AG09319 (cell line): ENCODE results near the gene BOK.
"Not testable (repeated sequence)": the region's sequence is repeated elsewhere in the genome, so short reads cannot be mapped to it uniquely, and the experiment has no call there.

Source experiments
- DNase-seq: peaks from one replicate; pipeline ENCODE4 v3.0.0-alpha.2; 2010; ENCODE audit warnings: low read depth; ENCODE audit errors: extremely low read depth
- TF ChIP-seq, protein P1 (sequence below): IDR thresholded peaks from 2 replicates; pipeline ENCODE4 v1.5.1; 2011; ENCODE audit warnings: low read depth, mild to moderate bottlenecking, inconsistent platforms, low read length, moderate library complexity

The BOK gene

DNA sequence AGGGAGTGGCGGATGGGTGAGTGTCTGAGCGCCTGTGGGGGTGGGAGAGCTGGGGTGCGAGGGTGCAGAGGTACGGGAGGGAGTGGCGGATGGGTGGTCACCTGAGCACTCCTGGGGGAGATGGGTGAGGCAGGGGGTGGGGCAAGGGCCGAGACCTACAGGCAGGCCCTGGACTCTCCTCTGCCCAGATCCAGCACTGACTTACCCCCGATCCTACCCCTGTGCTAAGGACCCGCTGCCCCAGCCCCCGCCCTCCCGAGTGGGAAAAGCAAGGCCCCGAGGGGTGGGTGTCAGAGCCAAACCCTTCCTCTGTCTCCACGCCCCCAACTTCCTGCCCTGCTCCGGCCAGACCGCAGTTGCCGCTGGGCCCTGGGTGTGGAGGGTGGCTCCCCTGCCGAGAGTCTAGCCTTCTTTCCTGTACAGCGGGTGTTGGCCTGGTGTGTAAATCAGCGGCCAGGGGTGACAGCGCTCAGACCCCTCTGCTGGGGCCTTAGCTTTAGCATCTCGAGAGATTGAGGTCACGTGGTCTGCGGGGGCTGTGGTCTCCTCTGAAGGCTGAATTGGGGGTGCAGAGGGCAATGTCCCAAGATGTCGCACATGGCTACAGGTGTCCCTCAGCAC, 12.5 kb downstream of the BOK start:
- TF ChIP-seq, protein P1, sequence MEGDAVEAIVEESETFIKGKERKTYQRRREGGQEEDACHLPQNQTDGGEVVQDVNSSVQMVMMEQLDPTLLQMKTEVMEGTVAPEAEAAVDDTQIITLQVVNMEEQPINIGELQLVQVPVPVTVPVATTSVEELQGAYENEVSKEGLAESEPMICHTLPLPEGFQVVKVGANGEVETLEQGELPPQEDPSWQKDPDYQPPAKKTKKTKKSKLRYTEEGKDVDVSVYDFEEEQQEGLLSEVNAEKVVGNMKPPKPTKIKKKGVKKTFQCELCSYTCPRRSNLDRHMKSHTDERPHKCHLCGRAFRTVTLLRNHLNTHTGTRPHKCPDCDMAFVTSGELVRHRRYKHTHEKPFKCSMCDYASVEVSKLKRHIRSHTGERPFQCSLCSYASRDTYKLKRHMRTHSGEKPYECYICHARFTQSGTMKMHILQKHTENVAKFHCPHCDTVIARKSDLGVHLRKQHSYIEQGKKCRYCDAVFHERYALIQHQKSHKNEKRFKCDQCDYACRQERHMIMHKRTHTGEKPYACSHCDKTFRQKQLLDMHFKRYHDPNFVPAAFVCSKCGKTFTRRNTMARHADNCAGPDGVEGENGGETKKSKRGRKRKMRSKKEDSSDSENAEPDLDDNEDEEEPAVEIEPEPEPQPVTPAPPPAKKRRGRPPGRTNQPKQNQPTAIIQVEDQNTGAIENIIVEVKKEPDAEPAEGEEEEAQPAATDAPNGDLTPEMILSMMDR, result no peak
- DNase-seq, result no peak

DNA sequence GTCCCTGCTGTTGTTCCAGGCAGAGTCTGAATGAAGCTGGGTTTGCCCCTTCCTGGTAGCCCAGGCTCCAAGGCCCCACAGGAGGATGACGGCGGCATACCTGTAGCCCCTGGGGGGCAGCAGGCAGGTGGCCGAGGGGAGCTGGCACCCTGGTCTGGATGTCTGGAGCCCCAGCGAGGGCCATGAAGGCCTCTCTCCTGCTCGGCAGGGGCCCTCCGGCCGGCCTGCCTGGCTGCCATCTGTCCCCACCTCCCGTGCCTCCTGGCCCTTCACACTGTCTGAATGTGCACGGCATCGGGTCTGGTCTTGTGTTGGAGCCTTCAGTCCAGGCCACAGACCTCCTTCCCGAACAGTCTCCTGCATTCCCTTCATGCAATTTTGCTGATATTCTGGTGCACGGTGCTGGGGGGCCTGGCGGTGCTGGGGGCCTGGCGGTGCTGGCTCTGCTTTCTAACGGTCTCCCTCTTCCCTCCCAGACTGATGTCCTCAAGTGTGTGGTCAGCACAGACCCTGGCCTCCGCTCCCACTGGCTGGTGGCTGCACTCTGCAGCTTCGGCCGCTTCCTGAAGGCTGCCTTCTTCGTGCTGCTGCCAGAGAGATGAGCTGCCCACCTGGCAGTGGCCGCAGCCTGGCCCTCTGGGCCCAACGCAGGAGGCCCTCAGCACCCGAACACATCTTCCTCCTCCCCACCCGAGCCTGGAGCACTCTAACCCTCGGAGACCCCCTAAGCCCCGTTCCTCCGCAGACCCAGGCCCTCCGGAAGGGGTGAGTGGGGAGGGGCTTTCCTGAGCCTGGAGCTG, 13.5 kb downstream of the BOK start:
- TF ChIP-seq, protein P1, result no peak
- DNase-seq, result no peak

DNA sequence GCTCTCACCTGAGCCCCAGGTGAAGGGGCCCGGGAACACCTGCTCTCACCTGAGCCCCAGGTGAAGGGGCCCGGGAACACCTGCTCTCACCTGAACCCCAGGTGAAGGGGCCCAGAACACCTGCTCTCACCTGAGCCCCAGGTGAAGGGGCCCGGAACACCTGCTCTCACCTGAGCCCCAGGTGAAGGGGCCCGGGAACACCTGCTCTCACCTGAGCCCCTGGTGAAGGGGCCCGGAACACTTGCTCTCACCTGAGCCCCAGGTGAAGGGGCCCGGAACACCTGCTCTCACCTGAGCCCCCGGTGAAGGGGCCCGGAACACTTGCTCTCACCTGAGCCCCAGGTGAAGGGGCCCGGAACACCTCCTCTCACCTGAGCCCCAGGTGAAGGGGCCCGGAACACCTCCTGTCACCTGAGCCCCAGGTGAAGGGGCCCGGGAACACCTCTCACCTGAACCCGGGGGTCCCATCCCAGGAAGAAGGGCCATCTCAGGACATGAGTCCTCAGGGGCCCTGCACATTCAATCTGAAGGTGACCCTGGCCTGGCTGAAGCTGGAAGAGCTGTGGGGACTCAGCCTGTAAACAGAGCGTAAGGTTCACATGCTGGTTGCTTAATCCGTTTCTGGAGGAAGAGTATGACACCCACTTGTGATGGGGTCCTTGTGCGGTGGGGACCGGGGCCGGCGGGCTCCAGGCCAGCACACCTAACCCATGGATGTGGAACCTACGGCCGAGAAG, 14.5 kb downstream of the BOK start:
- not testable (repeated sequence) for DNase-seq

DNA sequence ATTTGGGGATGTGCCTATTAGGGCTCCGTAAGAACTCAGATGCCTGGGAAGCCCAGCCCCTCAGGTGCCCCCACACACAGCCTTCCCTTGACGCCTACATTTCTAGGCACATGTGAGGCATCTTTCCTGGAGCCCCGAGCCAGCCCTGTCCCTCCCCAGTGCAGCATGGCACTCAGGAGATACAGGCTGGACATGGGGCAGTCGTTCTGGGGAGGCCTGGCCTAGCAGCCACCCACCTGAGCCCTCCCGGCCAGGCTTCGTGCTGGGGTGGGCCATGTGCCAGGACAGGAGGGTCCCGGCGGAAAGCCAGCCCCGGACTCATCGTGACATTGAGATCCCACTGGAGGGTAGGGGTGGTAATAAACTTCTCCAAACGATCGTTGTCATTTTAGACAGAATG, 15.2 kb downstream of the BOK start:
- no peak for DNase-seq
- TF ChIP-seq, protein P1, result no peak

- DNase-seq, result no peak
- TF ChIP-seq, protein P1, result no peak
Observed at GRCh38 chr2:241574911-241575623, 16.5 kb downstream of the BOK start.

- TF ChIP-seq, protein P1, result no peak
- DNase-seq, result no peak
Observed at GRCh38 chr2:241575624-241576292, 17.2 kb downstream of the BOK start.

DNA sequence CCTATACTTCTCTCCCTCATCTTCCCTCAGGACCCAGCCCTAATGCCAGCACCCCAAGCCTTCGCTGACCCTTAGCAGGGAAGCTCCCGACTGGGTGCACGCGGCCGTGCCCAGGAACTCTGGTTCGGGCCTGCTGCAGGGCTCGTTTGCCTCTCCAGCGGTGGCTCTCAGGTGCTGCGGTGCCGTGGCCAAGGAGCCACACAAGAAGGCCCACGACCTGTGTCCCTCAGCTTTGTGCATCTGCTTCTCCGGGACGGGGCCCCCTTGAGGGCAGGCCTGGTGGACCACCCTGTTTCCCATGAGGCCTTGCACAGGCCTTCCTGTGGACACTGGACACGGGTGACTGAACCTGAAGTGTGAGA, 17.7 kb downstream of the BOK start:
- TF ChIP-seq, protein P1, result no peak
- DNase-seq, result no peak
